ENCODE data around the gene TMED6.

The TMED6 gene

DNA sequence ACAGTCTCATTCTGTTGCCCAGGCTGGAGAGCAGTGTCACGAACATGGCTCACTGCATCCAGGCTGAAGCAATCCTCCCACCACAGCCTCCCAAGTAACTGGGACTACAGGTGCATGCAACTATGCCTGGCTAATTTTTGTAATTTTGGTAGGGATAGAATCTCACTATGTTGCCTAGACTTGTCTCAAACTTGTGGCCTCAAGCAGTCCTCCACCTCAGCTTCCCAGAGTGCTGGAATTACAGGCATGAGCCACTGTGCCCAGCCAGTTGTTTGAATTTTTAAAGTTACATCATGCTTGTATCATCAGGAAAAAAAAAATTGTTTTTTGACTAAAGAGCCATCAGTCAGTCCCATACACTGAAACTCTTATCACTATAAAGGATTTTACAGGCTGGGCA lies 57.5 kb downstream of the TMED6 start:
- Histone ChIP-seq H3K9me3 (replicated peaks in 1 of 2; ENCODE audit: control insufficient read depth in 2 of 2, insufficient read depth in 1 of 2, low read depth in 1 of 2, low read length in 2 of 2) (no peaks in the 10 kb centered on the region), H2BK15ac (ENCODE audit: low read length) (no peak overlapping the region), H3K4me3 (ENCODE audit: low read length in 2 of 2) (no peak overlapping the region), H3K23ac (ENCODE audit: low read depth, low read length, poor library complexity) (no peak overlapping the region), H2AFZ (ENCODE audit: low read length) (no peak overlapping the region), H2BK120ac (ENCODE audit: low read depth, low read length) (no peak overlapping the region), H3K4me1 (ENCODE audit: control insufficient read depth in 2 of 2, insufficient read depth in 1 of 2, low read depth in 1 of 2, low read length in 2 of 2) (no peaks in the 10 kb centered on the region), H3K18ac (ENCODE audit: low read length) (no peak overlapping the region), H4K91ac (ENCODE audit: low read depth, low read length, poor library complexity) (no peak overlapping the region), H3K9ac (ENCODE audit: low read depth, low read length, poor library complexity) (no peak overlapping the region), H3K27ac (replicated peaks; ENCODE audit: low read length) (no peak overlapping the region), H3K4ac (ENCODE audit: low read length) (no peak overlapping the region), H4K8ac (ENCODE audit: low read depth, low read length) (no peak overlapping the region), H3K14ac (ENCODE audit: low read length) (no peak overlapping the region), H2AK5ac (ENCODE audit: low read depth, low read length) (no peak overlapping the region), H3K79me1 (ENCODE audit: low read depth, low read length) (no peaks in the 10 kb centered on the region), H2BK12ac (ENCODE audit: low read length) (no peak overlapping the region), H3K27me3 (ENCODE audit: control insufficient read depth in 3 of 3, insufficient read depth in 3 of 3, low read depth in 1 of 3, low read length in 3 of 3) (no peaks in the 10 kb centered on the region), H2BK5ac (ENCODE audit: low read length) (no peak overlapping the region), H3K36me3 (replicated peaks in 1 of 2; ENCODE audit: control insufficient read depth in 2 of 2, insufficient read depth in 2 of 2, low read length in 2 of 2) (peaks cover 4 to 32% of the 10 kb centered on the region in 2 donors), H3K4me2 (ENCODE audit: insufficient read depth, low read length, poor library complexity, severe bottlenecking) (no peak overlapping the region)
- no peak for DNase-seq (ENCODE audit: low spot score)
- WGBS, 2 donors (ENCODE audit: extremely low coverage in 2 of 2, insufficient read length in 2 of 2, insufficient replicate concordance in 1 of 2) = no CpG with 5 or more reads among the region's 1 CpG

DNA sequence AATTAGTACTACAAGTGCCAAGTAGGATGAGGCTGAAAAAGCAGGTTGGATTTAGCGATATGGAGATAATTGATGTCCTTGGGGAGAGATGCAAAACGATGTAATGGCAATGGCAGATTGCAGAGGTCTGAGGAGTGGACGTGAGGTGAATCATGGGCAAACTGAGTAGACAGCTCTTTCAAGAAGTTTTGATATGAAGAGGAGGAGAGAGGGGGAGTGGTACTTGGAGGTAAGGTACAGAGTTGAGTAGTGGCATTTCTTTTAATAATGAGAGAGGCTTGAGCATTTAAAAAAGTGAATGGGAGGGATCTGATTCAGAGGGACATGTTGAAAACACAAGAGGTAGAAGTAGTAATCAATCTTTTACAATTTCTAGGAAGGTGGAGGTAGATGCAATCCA lies 58.2 kb downstream of the TMED6 start:
- Histone ChIP-seq H3K36me3 (replicated peaks in 1 of 2; ENCODE audit: control insufficient read depth in 2 of 2, insufficient read depth in 2 of 2, low read length in 2 of 2) (peaks cover 2 to 34% of the 10 kb centered on the region in 2 donors), H4K8ac (ENCODE audit: low read depth, low read length) (no peak overlapping the region), H2BK15ac (ENCODE audit: low read length) (no peak overlapping the region), H2BK120ac (ENCODE audit: low read depth, low read length) (no peak overlapping the region), H3K18ac (ENCODE audit: low read length) (no peak overlapping the region), H2AFZ (ENCODE audit: low read length) (no peak overlapping the region), H2BK5ac (ENCODE audit: low read length) (no peak overlapping the region), H3K14ac (ENCODE audit: low read length) (no peak overlapping the region), H3K4me1 (ENCODE audit: control insufficient read depth in 2 of 2, insufficient read depth in 1 of 2, low read depth in 1 of 2, low read length in 2 of 2) (no peaks in the 10 kb centered on the region), H2BK12ac (ENCODE audit: low read length) (no peak overlapping the region), H3K9me3 (replicated peaks in 1 of 2; ENCODE audit: control insufficient read depth in 2 of 2, insufficient read depth in 1 of 2, low read depth in 1 of 2, low read length in 2 of 2) (no peaks in the 10 kb centered on the region), H3K23ac (ENCODE audit: low read depth, low read length, poor library complexity) (no peak overlapping the region), H3K4ac (ENCODE audit: low read length) (no peak overlapping the region), H3K9ac (ENCODE audit: low read depth, low read length, poor library complexity) (no peak overlapping the region), H4K91ac (ENCODE audit: low read depth, low read length, poor library complexity) (no peak overlapping the region), H3K27ac (replicated peaks; ENCODE audit: low read length) (no peak overlapping the region), H3K4me2 (ENCODE audit: insufficient read depth, low read length, poor library complexity, severe bottlenecking) (no peak overlapping the region), H3K27me3 (ENCODE audit: control insufficient read depth in 3 of 3, insufficient read depth in 3 of 3, low read depth in 1 of 3, low read length in 3 of 3) (no peaks in the 10 kb centered on the region), H3K4me3 (ENCODE audit: low read length in 2 of 2) (no peak overlapping the region), H2AK5ac (ENCODE audit: low read depth, low read length) (no peak overlapping the region), H3K79me1 (ENCODE audit: low read depth, low read length) (no peaks in the 10 kb centered on the region)
- DNase-seq (ENCODE audit: low spot score) = no peak
- WGBS, 2 donors (ENCODE audit: extremely low coverage in 2 of 2, insufficient read length in 2 of 2, insufficient replicate concordance in 1 of 2) = no CpG with 5 or more reads among the region's 3 CpGs

Data from neuronal stem cell (in vitro differentiated cells).